ENCODE measurements around the gene PTGDS.
"Not testable (repeated sequence)": the region's sequence is repeated elsewhere in the genome, so short reads cannot be mapped to it uniquely, and the experiment has no call there.

The PTGDS gene

GRCh38 chr9:137000177-137000930, 23.1 kb downstream of the PTGDS start:
- Histone ChIP-seq H4K20me1 (ENCODE audit: insufficient read depth, low read length) (peaks cover 6% of the 10 kb centered on the region), H3K9me3 (ENCODE audit: insufficient read depth, low read length, severe bottlenecking) (no peaks in the 10 kb centered on the region), H3K4me3 (ENCODE audit: low read depth in 1 of 2, low read length in 2 of 2) (no peak overlapping the region), H3K27me3 (ENCODE audit: insufficient read depth, low read length, poor library complexity) (no peaks in the 10 kb centered on the region), H3K9ac (ENCODE audit: low read depth, low read length) (no peak overlapping the region), H3K4me2 (ENCODE audit: insufficient read depth, low read length) (no peak overlapping the region), H3K27ac (ENCODE audit: low read length) (no peak overlapping the region), H3K4me1 (ENCODE audit: insufficient read depth, low read length) (peaks cover 5% of the 10 kb centered on the region; the same call in 1 of the 2 replicates), H3K79me2 (ENCODE audit: insufficient read depth, low read length) (no peaks in the 10 kb centered on the region), H3K36me3 (ENCODE audit: insufficient read depth, low read length) (no peaks in the 10 kb centered on the region), H2AFZ (ENCODE audit: low read depth, low read length) (no peak overlapping the region)
- no peak for TF ChIP-seq CTCF (IDR thresholded peaks at IDR 0.05; ENCODE audit: borderline replicate concordance, extremely low read depth, low read length, poor library complexity, severe bottlenecking)
- TF ChIP-seq EZH2 (IDR thresholded peaks at IDR 0.05; ENCODE audit: borderline replicate concordance, low read depth, low read length, severe bottlenecking) = no peak
- no peak for ATAC-seq (ENCODE audit: insufficient read depth, low read depth)
- no peak for DNase-seq

GRCh38 chr9:137001857-137002645, 24.7 kb downstream of the PTGDS start:
- Histone ChIP-seq H3K27me3 (ENCODE audit: insufficient read depth, low read length, poor library complexity) (no peaks in the 10 kb centered on the region), H2AFZ (ENCODE audit: low read depth, low read length) (no peak overlapping the region)

GRCh38 chr9:137002646-137003041, 25.3 kb downstream of the PTGDS start:
- no peaks in the 10 kb centered on the region for H3K79me2 ChIP-seq (ENCODE audit: insufficient read depth, low read length)
- H3K9me3 ChIP-seq (ENCODE audit: insufficient read depth, low read length, severe bottlenecking) = no peaks in the 10 kb centered on the region
- no peak overlapping the region for H3K4me2 ChIP-seq (ENCODE audit: insufficient read depth, low read length)
- H3K27me3 ChIP-seq (ENCODE audit: insufficient read depth, low read length, poor library complexity) = no peaks in the 10 kb centered on the region
- H3K4me3 ChIP-seq (ENCODE audit: low read depth in 1 of 2, low read length in 2 of 2) = no peak overlapping the region
- ATAC-seq (ENCODE audit: insufficient read depth, low read depth) (no peak), DNase-seq (no peak)
- TF ChIP-seq CTCF (IDR thresholded peaks at IDR 0.05; ENCODE audit: borderline replicate concordance, extremely low read depth, low read length, poor library complexity, severe bottlenecking) (no peak), EZH2 (IDR thresholded peaks at IDR 0.05; ENCODE audit: borderline replicate concordance, low read depth, low read length, severe bottlenecking) (no peak)
- no peaks in the 10 kb centered on the region for H4K20me1 ChIP-seq (ENCODE audit: insufficient read depth, low read length)
- H2AFZ ChIP-seq (ENCODE audit: low read depth, low read length) = no peak overlapping the region
- H3K36me3 ChIP-seq (ENCODE audit: insufficient read depth, low read length) = no peaks in the 10 kb centered on the region
- H3K9ac ChIP-seq (ENCODE audit: low read depth, low read length) = no peak overlapping the region
- H3K4me1 ChIP-seq (ENCODE audit: insufficient read depth, low read length) = no peaks in the 10 kb centered on the region
- H3K27ac ChIP-seq (ENCODE audit: low read length) = no peak overlapping the region

More at GRCh38 chr9:137001857-137002645, 24.7 kb downstream of the PTGDS start:
- Histone ChIP-seq H3K36me3 (ENCODE audit: insufficient read depth, low read length) (no peaks in the 10 kb centered on the region), H3K27ac (ENCODE audit: low read length) (no peak overlapping the region), H3K4me1 (ENCODE audit: insufficient read depth, low read length) (no peaks in the 10 kb centered on the region), H4K20me1 (ENCODE audit: insufficient read depth, low read length) (no peaks in the 10 kb centered on the region), H3K4me3 (ENCODE audit: low read depth in 1 of 2, low read length in 2 of 2) (no peak overlapping the region), H3K9me3 (ENCODE audit: insufficient read depth, low read length, severe bottlenecking) (no peaks in the 10 kb centered on the region), H3K79me2 (ENCODE audit: insufficient read depth, low read length) (no peaks in the 10 kb centered on the region), H3K4me2 (ENCODE audit: insufficient read depth, low read length) (no peak overlapping the region), H3K9ac (ENCODE audit: low read depth, low read length) (no peak overlapping the region)
- TF ChIP-seq CTCF (IDR thresholded peaks at IDR 0.05; ENCODE audit: borderline replicate concordance, extremely low read depth, low read length, poor library complexity, severe bottlenecking) (no peak), EZH2 (IDR thresholded peaks at IDR 0.05; ENCODE audit: borderline replicate concordance, low read depth, low read length, severe bottlenecking) (no peak)
- ATAC-seq (ENCODE audit: insufficient read depth, low read depth) = no peak
- no peak for DNase-seq

- not testable (repeated sequence) for H3K9ac ChIP-seq (ENCODE audit: low read depth, low read length); H3K4me2 ChIP-seq (ENCODE audit: insufficient read depth, low read length); ATAC-seq (ENCODE audit: insufficient read depth, low read depth); H3K4me3 ChIP-seq (ENCODE audit: low read depth in 1 of 2, low read length in 2 of 2); H4K20me1 ChIP-seq (ENCODE audit: insufficient read depth, low read length); H2AFZ ChIP-seq (ENCODE audit: low read depth, low read length); H3K9me3 ChIP-seq (ENCODE audit: insufficient read depth, low read length, severe bottlenecking); H3K36me3 ChIP-seq (ENCODE audit: insufficient read depth, low read length); H3K27ac ChIP-seq (ENCODE audit: low read length); H3K27me3 ChIP-seq (ENCODE audit: insufficient read depth, low read length, poor library complexity); H3K4me1 ChIP-seq (ENCODE audit: insufficient read depth, low read length); DNase-seq; H3K79me2 ChIP-seq (ENCODE audit: insufficient read depth, low read length)
Observed at GRCh38 chr9:137004285-137004684, 27.0 kb downstream of the PTGDS start.

Data from DND-41 (cell line).